Hematopoietic multipotent progenitor cell treated with erythropoietin and hydrocortisone succinate and interleukin-3 and kit ligand, for 15 days (in vitro differentiated cells): Measurements from ENCODE around the gene ABLIM1.

ENCODE experiments used
- DNase-seq: peaks from one replicate; pipeline ENCODE4 v3.0.0-alpha.2; 2015; ENCODE audit warnings: low spot score

The ABLIM1 gene

DNA sequence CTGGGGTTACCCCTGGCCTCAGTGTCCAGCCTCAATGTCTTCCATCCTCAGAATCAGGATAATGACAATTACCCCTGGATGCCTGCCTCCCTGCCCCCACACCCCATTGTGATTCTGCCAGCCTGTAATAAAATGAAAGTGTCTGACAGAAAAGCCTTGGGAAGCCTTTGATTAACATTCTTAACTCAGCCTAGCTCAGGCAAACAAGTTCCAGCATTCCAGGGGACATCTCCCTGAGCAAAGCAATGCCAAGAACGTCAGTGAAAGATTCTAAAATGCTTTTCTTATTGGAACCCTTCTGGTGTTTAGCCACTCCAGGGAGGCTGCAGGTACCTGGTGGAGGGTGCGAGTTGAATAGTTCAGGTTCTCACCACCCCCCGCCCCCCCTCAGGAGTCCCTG lies 272.5 kb downstream of the ABLIM1 start:
- DNase-seq, result no peak

DNA sequence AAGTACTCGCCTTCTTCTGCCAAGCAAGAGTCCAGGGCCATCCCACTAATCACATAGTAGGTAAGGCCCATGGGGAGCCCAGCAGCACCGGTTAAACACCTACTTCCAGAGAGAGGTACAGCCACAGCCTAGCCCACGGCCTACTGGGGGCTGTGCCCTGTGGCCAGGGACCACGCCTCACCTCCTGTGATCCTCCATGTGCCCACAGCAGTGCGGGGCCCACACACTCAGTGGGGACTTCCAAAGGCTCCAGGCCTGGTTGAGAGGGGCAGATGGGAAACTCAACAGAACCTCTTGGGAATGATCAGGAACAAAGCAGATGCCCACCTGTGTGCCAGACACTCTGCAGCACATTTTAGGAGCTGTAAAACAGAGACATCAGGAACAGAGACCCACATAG lies 273.5 kb downstream of the ABLIM1 start:
- DNase-seq, result no peak

DNA sequence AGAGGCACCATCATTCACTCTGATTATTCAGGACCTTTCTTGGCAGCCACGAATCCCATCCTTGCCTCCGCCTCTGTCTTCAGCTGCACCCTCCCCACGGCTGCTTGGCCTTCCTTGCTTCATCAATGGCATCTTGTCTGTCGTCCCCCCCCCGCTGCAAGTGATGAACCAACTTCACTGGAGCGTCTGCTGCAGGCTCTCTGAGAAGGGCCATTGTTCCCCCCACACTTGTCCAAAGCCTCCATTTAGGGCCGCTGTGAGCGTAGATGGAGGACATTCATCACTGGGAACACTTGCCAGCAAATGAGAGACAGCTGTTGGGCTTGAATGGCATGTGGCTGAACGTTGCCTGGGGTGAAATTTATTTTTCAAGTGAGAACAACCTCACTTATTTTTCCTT lies 273.9 kb downstream of the ABLIM1 start:
- DNase-seq, result no peak
